HCT116 (cell line): ENCODE data around the gene SBSN. TPM values are rescaled to one million over a fixed set of nuclear protein-coding genes. Genes with fewer than 3 reads are reported as not detected.

Experiments used
- ATAC-seq: fragments of 200-7000 bp; cut with Tn5 transposase; 2 replicates; pipeline ENCODE4 v1.9.1; 2020; ENCODE audit warnings: mild to moderate bottlenecking, moderate library complexity
- BruUV-seq: library from RNA; stranded (reverse); fragments of 400-500 nt; replicated peaks from 2 replicates; lab custom pipeline; 2021; lab: Mats Ljungman, UMichigan
- CTCF ChIA-PET: fragments of 300-600 bp; sonication (Branson Sonifier 250); formaldehyde crosslinking; loops from one replicate; lab custom pipeline; 2021; ENCODE audit warnings: antibody characterized with exemption; lab: Charles Lee
- POLR2A ChIA-PET: fragments of 300-600, 350-600 bp; sonication (Branson Sonifier 250); formaldehyde crosslinking; loops from one replicate; lab custom pipeline; 2021; ENCODE audit warnings: antibody characterized with exemption; lab: Charles Lee
- RAD21 ChIA-PET, 2 experiments: fragments of 300-600 bp; sonication (Branson Sonifier 250); formaldehyde crosslinking; loops; one replicate each; lab custom pipeline; 2023; ENCODE audit warnings: low total read pairs in 2 of 2; ENCODE audit not compliant: uncharacterized antibody in 2 of 2, unreplicated experiment in 2 of 2, low non-redundant PET in 1 of 2; lab: Charles Lee
- DNase-seq: peaks from one replicate; pipeline ENCODE4 v3.0.0-alpha.2; 2010; ENCODE audit warnings: low read depth, low spot score
- H2AFZ ChIP-seq: fragments of 200-600 bp; shearing (Covaris generic), sonication (generic); 2 replicates; pipeline ENCODE4 v1.6.1; 2017; ENCODE audit warnings: low read depth, mixed run types, mixed read lengths, antibody characterized with exemption, low read length; ENCODE audit not compliant: poor library complexity, severe bottlenecking
- H3K27ac ChIP-seq: 2 replicates; pipeline ENCODE4 v1.5.1; 2012; ENCODE audit warnings: low read depth, low read length
- H3K27me3 ChIP-seq: fragments of 200-600 bp; sonication (generic); 2 replicates; pipeline ENCODE4 v1.6.1; 2016; ENCODE audit warnings: mixed run types, low read length, mixed read lengths; ENCODE audit not compliant: insufficient read depth
- H3K36me3 ChIP-seq, 2 experiments: fragments of 200-500 bp in 1 of 2; fragments of 200-600 bp in 1 of 2; sonication (Bioruptor generic) in 1 of 2; sonication (generic) in 1 of 2; 2 replicates each; pipeline versions ENCODE4 v1.5.1 to v1.6.1; 2014 to 2016; ENCODE audit warnings: low read length in 2 of 2, inconsistent platforms in 1 of 2, mixed read lengths in 1 of 2, mixed run types in 1 of 2; ENCODE audit not compliant: insufficient read depth in 2 of 2, control insufficient read depth in 1 of 2
- H3K4me1 ChIP-seq, 2 experiments: fragments of 200-600 bp in 1 of 2; sonication (generic) in 1 of 2; 2 replicates each; pipeline versions ENCODE4 v1.5.1 to v1.6.1; 2012 to 2017; ENCODE audit warnings: low read length in 2 of 2, inconsistent platforms in 1 of 2, mild to moderate bottlenecking in 1 of 2, mixed read lengths in 1 of 2, mixed run types in 1 of 2, moderate library complexity in 1 of 2; ENCODE audit not compliant: insufficient read depth in 2 of 2, control insufficient read depth in 1 of 2
- H3K4me2 ChIP-seq: fragments of 200-600 bp; sonication (generic); 2 replicates; pipeline ENCODE4 v1.6.1; 2017; ENCODE audit warnings: mixed run types, low read length, mixed read lengths
- H3K4me3 ChIP-seq, 2 experiments: fragments of 200-600 bp in 1 of 2; sonication (generic) in 1 of 2; replicated peaks in 1 of 2; 2 replicates each; pipeline ENCODE4 v1.5.1; 2011 to 2016; ENCODE audit warnings: low read length in 2 of 2, control low read depth in 1 of 2, low read depth in 1 of 2, mild to moderate bottlenecking in 1 of 2, mixed read lengths in 1 of 2, mixed run types in 1 of 2
- H3K79me2 ChIP-seq: fragments of 200-600 bp; sonication (generic); 2 replicates; pipeline ENCODE4 v1.6.1; 2017; ENCODE audit warnings: mild to moderate bottlenecking, mixed run types, low read length, moderate library complexity, mixed read lengths; ENCODE audit not compliant: insufficient read depth
- H3K9ac ChIP-seq: fragments of 200-600 bp; sonication (generic); 2 replicates; pipeline ENCODE4 v1.6.1; 2016; ENCODE audit warnings: low read length, mixed read lengths
- H3K9me2 ChIP-seq: fragments of 200-600 bp; sonication (generic), shearing (Covaris generic); 2 replicates; pipeline ENCODE4 v1.6.1; 2017; ENCODE audit warnings: mixed run types, mild to moderate bottlenecking, moderate library complexity; ENCODE audit not compliant: insufficient read depth
- H3K9me3 ChIP-seq, 2 experiments: fragments of 200-500 bp in 1 of 2; fragments of 200-600 bp in 1 of 2; sonication (Bioruptor generic) in 1 of 2; sonication (generic) in 1 of 2; 2 replicates each; pipeline ENCODE4 v1.6.1; 2014 to 2017; ENCODE audit warnings: low read length in 2 of 2, mixed read lengths in 2 of 2, inconsistent platforms in 1 of 2, low read depth in 1 of 2, mild to moderate bottlenecking in 1 of 2, mixed run types in 1 of 2, moderate library complexity in 1 of 2; ENCODE audit not compliant: control insufficient read depth in 1 of 2, insufficient read depth in 1 of 2
- H4K20me1 ChIP-seq: fragments of 200-600 bp; sonication (generic), shearing (Covaris generic); 2 replicates; pipeline ENCODE4 v1.6.1; 2017; ENCODE audit warnings: mixed run types, mild to moderate bottlenecking, moderate library complexity; ENCODE audit not compliant: insufficient read depth
- CBX3 ChIP-seq: IDR thresholded peaks from 2 replicates; pipeline ENCODE4 v1.6.1; 2012; ENCODE audit warnings: low read depth
- CEBPB ChIP-seq: IDR thresholded peaks from 2 replicates; pipeline ENCODE4 v1.6.1; 2012; ENCODE audit warnings: low read depth
- CTCF ChIP-seq, 3 experiments: fragments of 200-600 bp in 1 of 3; sonication (generic) in 1 of 3; IDR thresholded peaks in 2 of 3; conservative IDR thresholded peaks in 1 of 3; 2 replicates each; pipeline ENCODE4 v1.5.1; 2012 to 2017; ENCODE audit warnings: low read depth in 2 of 3, low read length in 2 of 3, antibody characterized with exemption in 1 of 3, borderline replicate concordance in 1 of 3, control low read depth in 1 of 3, mild to moderate bottlenecking in 1 of 3, mixed read lengths in 1 of 3, mixed run types in 1 of 3, moderate library complexity in 1 of 3; ENCODE audit not compliant: insufficient read depth in 1 of 3
- EGR1 ChIP-seq: IDR thresholded peaks from 2 replicates; pipeline ENCODE4 v1.6.1; 2012; ENCODE audit warnings: low read depth
- ELF1 ChIP-seq: IDR thresholded peaks from 2 replicates; pipeline ENCODE4 v1.6.1; 2012; ENCODE audit warnings: low read depth, borderline replicate concordance
- EZH2phosphoT487 ChIP-seq: fragments of 200-600 bp; IDR thresholded peaks from 2 replicates; pipeline ENCODE4 v1.6.1; 2018; ENCODE audit warnings: antibody characterized with exemption, borderline replicate concordance
- JUND ChIP-seq: IDR thresholded peaks from 2 replicates; pipeline ENCODE4 v1.6.1; 2012
- POLR2AphosphoS5 ChIP-seq: IDR thresholded peaks from 2 replicates; pipeline ENCODE4 v1.6.1; 2011; ENCODE audit warnings: mild to moderate bottlenecking, low read depth, low read length, moderate library complexity
- RAD21 ChIP-seq: IDR thresholded peaks from 2 replicates; pipeline ENCODE4 v1.6.1; 2012; ENCODE audit warnings: low read depth, mild to moderate bottlenecking
- REST ChIP-seq: IDR thresholded peaks from 2 replicates; pipeline ENCODE4 v1.6.1; 2012; ENCODE audit warnings: low read depth
- SRF ChIP-seq: IDR thresholded peaks from 2 replicates; pipeline ENCODE4 v1.6.1; 2012; ENCODE audit warnings: low read depth
- ZBTB33 ChIP-seq: IDR thresholded peaks from 2 replicates; pipeline ENCODE4 v1.6.1; 2011; ENCODE audit warnings: mild to moderate bottlenecking, low read length, moderate library complexity; ENCODE audit not compliant: insufficient replicate concordance; ENCODE audit errors: extremely low read depth
- ZFX ChIP-seq: fragments of 450-650 bp; IDR thresholded peaks from 2 replicates; pipeline ENCODE4 v1.6.1; 2017
- intact Hi-C: fragments of 100-400 bp; cut with micrococcal nuclease; formaldehyde crosslinking; loops from 2 replicates; pipeline ENCODE4 v1.10.0; 2022
- total RNA-seq: library from RNA; stranded (reverse); gene quantifications from one replicate; pipeline ENCODE4 v1.2.1, GENCODE V29; 2021; ENCODE audit not compliant: unreplicated experiment

SBSN gene
- total RNA-seq, 1 experiment from 2014 or later, result 0.66 TPM

GRCh38 chr19:35488677-35489076, 39.4 kb downstream of the SBSN start:
- ChIA-PET POLR2A (no interaction called here), CTCF (no interaction called here)
- H3K9me3 ChIP-seq, result no peaks in the 10 kb centered on the region

GRCh38 chr19:35487656-35488182, 40.4 kb downstream of the SBSN start:
- no peak for ATAC-seq
- RAD21 ChIA-PET, result no interaction called here
- no peak overlapping the region for H3K4me3 ChIP-seq
- no peaks in the 10 kb centered on the region for H3K36me3 ChIP-seq
- no peaks in the 10 kb centered on the region for H3K9me2 ChIP-seq
- H3K4me2 ChIP-seq, result no peak overlapping the region
- peaks cover 9% of the 10 kb centered on the region for H3K27me3 ChIP-seq
- no peaks in the 10 kb centered on the region for H3K79me2 ChIP-seq
- no peak overlapping the region for H3K9ac ChIP-seq
- intact Hi-C loops, result no loop called here
- no peak overlapping the region for H2AFZ ChIP-seq
- no peak for DNase-seq
- no peaks in the 10 kb centered on the region for H3K4me1 ChIP-seq
- H3K27ac ChIP-seq, result no peak overlapping the region
- no peaks in the 10 kb centered on the region for H3K9me3 ChIP-seq
- POLR2A ChIA-PET, result no interaction called here
- H4K20me1 ChIP-seq, result no peaks in the 10 kb centered on the region
- CTCF ChIA-PET, result interaction anchor here (1.9 kb wide), 1 partner anchor 7 kb away, joined by 12 read pairs; no protein-coding TSS in a partner anchor
- BruUV-seq, result no TSS peak
- TF ChIP-seq CTCF (IDR thresholded peaks at IDR 0.05 in 2 of 3, conservative IDR thresholded peaks at IDR 0.05 in 1 of 3; ENCODE audit: borderline replicate concordance in 1 of 3, insufficient read depth in 1 of 3, low read depth in 2 of 3, low read length in 2 of 3), result no peak
- TF ChIP-seq REST, result no peak
- no peak for TF ChIP-seq ZBTB33
- no peak for TF ChIP-seq CEBPB
- TF ChIP-seq CBX3, result no peak
- no peak for TF ChIP-seq RAD21
- no peak for TF ChIP-seq EGR1
- TF ChIP-seq JUND, result no peak
- TF ChIP-seq ELF1, result no peak
- TF ChIP-seq EZH2phosphoT487, result no peak
- no peak for TF ChIP-seq ZFX

More at GRCh38 chr19:35488677-35489076, 39.4 kb downstream of the SBSN start:
- Histone ChIP-seq H2AFZ (no peak overlapping the region), H3K27me3 (peaks cover 9% of the 10 kb centered on the region), H3K9ac (no peak overlapping the region), H3K4me1 (no peaks in the 10 kb centered on the region), H3K9me2 (no peaks in the 10 kb centered on the region), H3K79me2 (no peaks in the 10 kb centered on the region), H3K4me2 (no peak overlapping the region), H3K36me3 (no peaks in the 10 kb centered on the region), H3K27ac (no peak overlapping the region), H4K20me1 (no peaks in the 10 kb centered on the region), H3K4me3 (no peak overlapping the region)
- TF ChIP-seq EGR1 (no peak), EZH2phosphoT487 (no peak), SRF (no peak), POLR2AphosphoS5 (no peak)
- ATAC-seq, result no peak
- no TSS peak for BruUV-seq
- intact Hi-C loops, result no loop called here
- RAD21 ChIA-PET, result no interaction called here
- DNase-seq, result no peak
